BJ (cell line): ENCODE results near the gene C1QL4. TPM values are rescaled to one million over a fixed set of nuclear protein-coding genes. Genes with fewer than 3 reads are reported as not detected.
"Not testable (repeated sequence)": the region's sequence is repeated elsewhere in the genome, so short reads cannot be mapped to it uniquely, and the experiment has no call there.

Experiments
- CTCF ChIA-PET: fragments of 350-600 bp; formaldehyde crosslinking; extraction: SDS; loops from one replicate; lab custom pipeline; 2021; ENCODE audit warnings: antibody characterized with exemption, inconsistent platforms; lab: Yijun Ruan, JAX
- POLR2A ChIA-PET: fragments of 300-600 bp; sonication (Branson Sonifier 250); formaldehyde crosslinking; extraction: SDS; loops from one replicate; lab custom pipeline; 2021; ENCODE audit warnings: antibody characterized with exemption; lab: Charles Lee
- DNase-seq: peaks from one replicate; pipeline ENCODE4 v3.0.0-alpha.2; 2011; ENCODE audit warnings: low read depth
- H3K27me3 ChIP-seq: 2 replicates; pipeline ENCODE4 v1.6.0; 2011; ENCODE audit warnings: low read length; ENCODE audit not compliant: control insufficient read depth, insufficient read depth
- H3K36me3 ChIP-seq: 2 replicates; pipeline ENCODE4 v1.5.1; 2011; ENCODE audit warnings: low read length; ENCODE audit not compliant: control insufficient read depth, insufficient read depth
- H3K4me3 ChIP-seq: 2 replicates; pipeline ENCODE4 v1.5.1; 2011; ENCODE audit warnings: low read depth, mild to moderate bottlenecking, control low read depth, low read length
- CTCF ChIP-seq: IDR thresholded peaks from 2 replicates; pipeline ENCODE4 v1.5.1; 2011; ENCODE audit warnings: low read depth, mild to moderate bottlenecking, control low read depth, inconsistent platforms, low read length, moderate library complexity; ENCODE audit not compliant: insufficient read depth
- polyA plus RNA-seq: library from polyadenylated mRNA; depleted of rRNA; stranded (reverse); fragments of >200 nt; gene quantifications from 2 replicates; pipeline ENCODE4 v1.2.3, GENCODE V29; 2011

The C1QL4 gene
- polyA plus RNA-seq, 1 experiment: not detected

GRCh38 chr12:49334226-49334625, 2.8 kb downstream of the C1QL4 start:
- DNase-seq: no peak
- no peak for TF ChIP-seq CTCF
- Histone ChIP-seq H3K4me3 (no peak overlapping the region), H3K27me3 (peaks cover 18% of the 10 kb centered on the region), H3K36me3 (no peaks in the 10 kb centered on the region)
- POLR2A ChIA-PET: no interaction called here
- CTCF ChIA-PET: interaction anchor here (0.7 to 6.0 kb wide), 5 partner anchors 9 to 247 kb away, joined by 3 to 35 read pairs (median 6); partner anchors contain the start of gene DNAJC22

GRCh38 chr12:49333778-49334177, 3.2 kb downstream of the C1QL4 start:
- DNase-seq, POLR2A ChIA-PET, H3K4me3 ChIP-seq, H3K36me3 ChIP-seq: not testable (repeated sequence)
- peaks cover 18% of the 10 kb centered on the region for H3K27me3 ChIP-seq
- CTCF ChIA-PET: interaction anchor here (2.0 to 5.3 kb wide), 7 partner anchors 8 to 248 kb away, joined by 6 to 71 read pairs (median 49); partner anchors contain the start of genes DNAJC22 and PRPH

DNA sequence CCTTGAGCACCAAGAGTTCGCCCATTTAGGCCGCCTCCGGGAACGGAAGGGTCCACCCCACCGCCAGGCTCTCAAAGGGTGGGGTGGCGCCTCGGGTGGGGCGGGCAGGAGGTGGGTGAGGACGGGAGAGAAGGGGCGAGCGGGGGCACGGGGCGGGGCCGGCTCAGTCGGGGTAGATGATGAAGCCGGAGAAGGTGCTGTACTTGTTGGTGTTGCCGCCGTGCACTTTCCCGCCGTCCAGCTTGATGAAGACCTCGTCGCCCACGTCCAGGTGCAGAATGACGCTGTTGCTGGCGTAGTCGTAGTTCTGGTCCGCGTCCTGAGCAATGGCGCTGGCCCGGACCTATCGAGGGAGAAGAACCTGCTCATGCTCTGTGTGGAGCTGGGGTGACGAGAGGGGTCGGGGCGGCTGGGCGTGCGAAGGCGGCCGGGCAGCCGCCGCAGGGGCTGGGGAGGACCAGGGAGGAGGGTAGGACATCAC, 4.1 kb downstream of the C1QL4 start:
- CTCF ChIA-PET: interaction anchor here (1.5 to 5.3 kb wide), 11 partner anchors 9 to 290 kb away, joined by 6 to 71 read pairs (median 21); partner anchors contain the start of genes DNAJC22, PRPF40B and PRPH
- H3K36me3 ChIP-seq: no peaks in the 10 kb centered on the region
- DNase-seq: no peak
- H3K27me3 ChIP-seq: peaks cover 12% of the 10 kb centered on the region
- POLR2A ChIA-PET: no interaction called here
- H3K4me3 ChIP-seq: peak overlapping the region; percentile 14; the same call in 1 of the 2 replicates
- no peak for TF ChIP-seq CTCF

DNA sequence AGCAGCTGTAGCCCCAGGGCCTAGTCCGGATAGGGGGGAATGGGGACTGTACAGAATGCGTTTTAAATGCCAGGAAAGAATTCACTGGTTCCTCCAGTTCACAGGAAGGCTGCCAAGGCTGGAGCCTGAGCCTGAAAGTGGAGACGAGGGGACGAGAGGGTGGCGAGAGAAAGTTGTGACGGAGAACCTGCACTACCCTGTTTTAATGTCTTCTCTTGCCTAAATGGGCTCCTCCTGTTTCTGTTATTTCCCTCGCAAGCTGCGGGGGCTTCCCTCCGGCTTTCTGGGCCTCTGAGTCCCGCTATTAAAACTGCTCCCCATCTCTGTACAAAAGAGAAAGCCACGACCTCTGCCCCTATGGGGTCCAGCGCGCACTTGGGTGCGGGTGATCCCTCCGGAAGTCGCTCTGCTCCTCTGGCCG, 4.5 kb downstream of the C1QL4 start:
- Histone ChIP-seq H3K36me3 (no peaks in the 10 kb centered on the region), H3K27me3 (peaks cover 10% of the 10 kb centered on the region), H3K4me3 (no peak overlapping the region)
- POLR2A ChIA-PET: no interaction called here
- CTCF ChIA-PET: interaction anchor here (1.0 to 5.3 kb wide), 26 partner anchors 10 to 303 kb away, joined by 3 to 71 read pairs (median 7); partner anchors contain the start of genes DNAJC22, PRPF40B, PRPH and TROAP
- no peak for DNase-seq
- TF ChIP-seq CTCF: no peak

- Histone ChIP-seq H3K4me3 (no peak overlapping the region), H3K27me3 (peaks cover 7% of the 10 kb centered on the region), H3K36me3 (no peaks in the 10 kb centered on the region)
- POLR2A ChIA-PET: no interaction called here
- TF ChIP-seq CTCF: peak; percentile 87
- CTCF ChIA-PET: interaction anchor here (0.7 to 5.3 kb wide), 36 partner anchors 9 to 305 kb away, joined by 3 to 71 read pairs (median 5); partner anchors contain the start of genes DNAJC22, PRPF40B, PRPH and TROAP
- no peak for DNase-seq
These were observed 5.4 kb downstream of the C1QL4 start for GRCh38 chr12:49331380-49332222.
